HG03097 (cell line): ENCODE results near the gene ATAD3A.
"Not testable (repeated sequence)": the region's sequence is repeated elsewhere in the genome, so short reads cannot be mapped to it uniquely, and the experiment has no call there.

Experiments used
- ATAC-seq: cut with Tn5 transposase; IDR thresholded peaks from one replicate; pipeline ENCODE4 v1.9.1; 2021; ENCODE audit not compliant: unreplicated experiment, low FRiP score

The ATAD3A gene

GRCh38 chr1:1511533-1512285 is at the start of gene ATAD3A:
ATAD3A (plus strand) TSS chr1:1512162; CDS start chr1:1512269, 107 bp downstream.
- ATAC-seq: peak; percentile 89

- no peak for ATAC-seq
Measured at GRCh38 chr1:1462318-1462966, 49.5 kb upstream of the ATAD3A start.

DNA sequence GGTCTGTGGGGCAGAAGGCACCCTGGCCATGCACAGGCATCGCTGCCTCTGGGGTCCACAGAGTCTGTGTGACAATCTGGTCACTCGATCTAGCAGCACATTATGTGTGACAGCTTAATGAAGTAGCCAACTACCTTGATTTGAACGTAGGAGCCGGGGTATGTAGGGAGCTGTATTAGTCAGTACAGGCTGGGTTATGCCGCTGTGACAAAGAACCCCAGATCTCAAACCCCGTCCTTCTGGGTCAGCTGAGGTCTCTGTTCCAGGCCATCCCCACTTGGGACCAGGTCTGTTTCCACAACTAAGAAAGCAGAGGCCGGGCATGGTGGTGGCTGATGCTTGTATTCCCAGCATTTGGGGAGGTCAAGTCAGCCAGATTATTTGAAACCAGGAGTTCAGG is 48.6 kb upstream of the ATAD3A start:
- ATAC-seq: no peak

- not testable (repeated sequence) for ATAC-seq
Measured at GRCh38 chr1:1468196-1468985, 43.6 kb upstream of the ATAD3A start.

GRCh38 chr1:1470626-1471388 is 41.2 kb upstream of the ATAD3A start:
- no peak for ATAC-seq

GRCh38 chr1:1471389-1472052 is 40.4 kb upstream of the ATAD3A start, which contains the start of gene ATAD3B:
ATAD3B (plus strand) TSS chr1:1471765; CDS start chr1:1471885, 120 bp downstream.
- peak; percentile 60 for ATAC-seq

DNA sequence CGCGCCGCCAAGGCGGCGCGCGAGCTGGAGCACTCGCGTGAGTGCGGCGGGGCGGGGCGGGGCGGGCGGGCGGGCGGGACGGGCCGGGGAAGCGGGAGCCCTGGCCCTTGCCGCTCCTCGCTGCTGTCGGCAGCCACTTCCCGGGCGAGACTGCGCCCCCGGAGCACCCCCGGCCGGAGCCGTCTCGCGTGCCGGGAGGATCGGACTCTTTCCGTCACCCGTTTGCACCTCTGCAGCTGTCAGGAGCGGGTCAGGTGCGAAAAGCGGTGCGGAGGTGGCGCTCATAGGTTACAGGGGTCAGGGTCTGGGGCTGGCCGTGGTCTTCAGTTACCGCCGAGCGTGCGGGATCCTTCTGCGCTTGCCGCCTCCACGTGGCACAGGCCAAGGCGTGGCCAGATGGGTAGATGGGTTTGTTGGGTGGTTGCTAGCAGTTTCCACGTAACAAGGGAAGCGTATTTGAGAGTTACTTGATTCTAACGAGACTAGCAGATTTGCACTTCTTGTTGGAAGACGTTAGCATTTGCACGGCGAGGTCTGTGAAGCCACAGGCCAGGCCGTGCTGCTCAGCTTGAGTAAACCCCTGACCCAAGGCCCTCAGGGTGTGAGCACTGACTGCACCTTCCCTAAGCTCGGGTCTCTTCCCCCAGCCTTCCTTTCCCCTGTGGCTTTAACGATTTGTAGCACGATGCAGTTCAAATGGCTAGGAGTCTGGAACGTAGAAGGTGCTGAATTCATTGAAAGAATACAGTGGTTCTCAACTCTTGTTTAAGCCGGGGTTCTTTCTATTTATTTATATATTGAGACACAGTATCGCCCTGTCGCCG is 39.7 kb upstream of the ATAD3A start:
- peak; percentile 43 for ATAC-seq

DNA sequence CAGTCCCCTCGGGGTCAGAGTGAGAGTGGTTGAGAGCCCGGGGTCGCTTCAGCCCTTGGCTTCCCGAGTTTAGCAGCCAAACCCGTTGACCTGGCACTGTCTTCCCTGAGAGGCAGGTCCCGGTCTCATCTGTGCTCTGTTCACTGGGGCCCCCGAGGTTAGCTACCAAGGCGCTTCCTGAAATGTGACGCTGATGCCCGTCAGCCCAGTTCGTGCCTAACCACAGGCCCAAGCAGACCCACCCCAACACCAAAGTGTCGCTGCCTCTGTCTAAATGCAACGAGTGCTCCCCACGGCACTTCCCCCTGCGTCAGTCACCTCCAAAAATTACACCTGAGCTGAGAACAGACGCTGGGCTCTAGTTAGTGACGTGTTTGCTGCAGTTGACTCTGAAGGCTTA is 36.0 kb upstream of the ATAD3A start:
- ATAC-seq: not testable (repeated sequence)

- ATAC-seq: no peak
Measured at GRCh38 chr1:1477206-1477605, 34.8 kb upstream of the ATAD3A start.

- no peak for ATAC-seq
Measured at GRCh38 chr1:1479547-1480487, 32.1 kb upstream of the ATAD3A start.

DNA sequence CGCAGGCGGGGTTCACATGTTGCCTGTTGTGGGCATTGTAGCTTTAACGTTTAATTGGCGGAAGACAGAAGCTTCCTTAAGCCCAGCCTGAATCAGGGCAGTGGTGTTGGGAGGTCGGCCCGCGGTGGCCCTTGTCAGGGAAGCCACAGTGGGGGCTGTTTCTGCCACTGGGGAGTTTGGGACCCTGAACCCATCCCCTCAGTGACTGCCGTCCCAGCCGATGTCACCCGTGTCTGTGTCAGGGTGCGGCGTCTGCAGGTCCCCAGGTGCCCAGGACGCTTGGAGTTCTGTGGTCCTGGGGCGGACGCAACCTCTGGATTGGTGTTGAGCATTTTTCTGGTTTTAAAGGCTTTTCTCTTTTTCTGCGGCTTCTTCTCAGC is 31.5 kb upstream of the ATAD3A start:
- not testable (repeated sequence) for ATAC-seq

DNA sequence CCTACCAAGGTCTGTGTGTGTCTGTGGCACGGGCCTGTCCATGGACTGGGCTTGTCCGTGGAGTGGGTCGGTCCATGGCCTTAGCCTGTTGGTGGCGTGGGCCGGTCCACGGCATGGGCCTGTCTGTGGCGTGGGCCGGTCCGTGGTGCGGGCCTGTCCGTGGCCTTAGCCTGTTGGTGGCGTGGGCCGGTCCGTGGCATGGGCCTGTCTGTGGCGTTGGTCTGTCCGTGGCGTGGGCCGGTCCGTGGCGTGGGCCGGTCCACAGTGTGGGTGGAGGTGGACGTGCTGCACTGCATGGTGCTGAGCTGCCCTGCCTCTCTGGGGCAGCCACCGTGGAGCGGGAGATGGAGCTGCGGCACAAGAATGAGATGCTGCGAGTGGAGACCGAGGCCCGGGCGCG is 30.2 kb upstream of the ATAD3A start:
- ATAC-seq: not testable (repeated sequence)

- ATAC-seq: no peak
Measured at GRCh38 chr1:1482856-1483255, 29.1 kb upstream of the ATAD3A start.

DNA sequence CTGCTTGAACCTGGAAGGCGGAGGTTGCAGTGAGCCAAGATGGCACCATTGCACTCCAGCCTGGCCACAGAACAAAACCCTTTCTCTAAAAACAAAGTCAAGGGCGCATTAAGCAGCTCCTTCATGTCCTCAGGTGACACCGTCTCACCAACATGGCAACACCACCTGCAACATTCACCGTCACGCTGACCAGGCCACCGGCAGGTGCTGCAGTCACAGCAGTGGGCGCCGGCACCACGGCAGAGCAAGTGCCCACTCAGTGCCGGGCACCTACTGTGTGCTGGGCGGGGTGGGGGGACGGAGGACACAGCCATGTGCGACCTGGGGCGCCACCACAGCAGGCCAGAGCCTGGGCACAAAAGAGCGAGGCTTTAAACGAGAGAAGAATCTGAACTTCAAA is 28.2 kb upstream of the ATAD3A start:
- no peak for ATAC-seq

- not testable (repeated sequence) for ATAC-seq
Measured at GRCh38 chr1:1484976-1485750, 26.8 kb upstream of the ATAD3A start.

- ATAC-seq: not testable (repeated sequence)
Measured at GRCh38 chr1:1485755-1486317, 26.1 kb upstream of the ATAD3A start.

DNA sequence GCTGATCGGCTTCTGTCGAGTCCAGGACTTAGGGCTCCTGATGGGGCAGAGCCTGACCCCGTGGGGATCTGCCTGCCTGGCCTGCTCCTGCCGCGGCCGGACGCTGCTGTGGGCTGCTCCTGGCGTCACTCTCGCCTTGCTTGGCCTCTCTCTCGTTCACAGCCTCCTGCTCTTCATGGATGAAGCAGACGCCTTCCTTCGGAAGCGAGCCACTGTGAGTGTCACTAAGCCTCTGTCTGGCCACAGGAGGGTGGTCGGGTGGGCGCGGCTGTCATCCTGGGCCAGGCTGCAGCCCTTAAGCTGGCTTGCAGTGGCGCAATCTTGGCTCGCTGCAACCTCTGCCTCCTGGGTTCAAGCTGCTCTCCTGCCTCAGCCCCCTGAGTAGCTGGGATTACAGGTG is 24.3 kb upstream of the ATAD3A start:
- no peak for ATAC-seq
